GM21423 (cell line): ENCODE data around the gene ZMIZ1.

ENCODE experiments used
- ATAC-seq: cut with Tn5 transposase; IDR thresholded peaks from one replicate; pipeline ENCODE4 v1.9.1; 2021; ENCODE audit warnings: mild to moderate bottlenecking, moderate library complexity; ENCODE audit not compliant: unreplicated experiment

Gene ZMIZ1

GRCh38 chr10:79344502-79345195 lies 275.9 kb downstream of the ZMIZ1 start:
- ATAC-seq: no peak

- ATAC-seq: no peak
Measured at GRCh38 chr10:79345241-79346011, 276.7 kb downstream of the ZMIZ1 start.

- no peak for ATAC-seq
Measured at GRCh38 chr10:79346012-79346340, 277.2 kb downstream of the ZMIZ1 start.

- ATAC-seq: no peak
Measured at GRCh38 chr10:79346388-79347225, 277.8 kb downstream of the ZMIZ1 start.

GRCh38 chr10:79347226-79347893 lies 278.6 kb downstream of the ZMIZ1 start, which contains the start of gene PPIF:
Gene PPIF, plus strand, starts transcription at chr10:79347469. Its CDS starts 80 bp downstream, at chr10:79347549.
- ATAC-seq: peak; percentile 81

- ATAC-seq: peak; percentile 62
Measured at GRCh38 chr10:79347894-79348639, 279.3 kb downstream of the ZMIZ1 start.

GRCh38 chr10:79348640-79348988 lies 279.8 kb downstream of the ZMIZ1 start:
- ATAC-seq: no peak

GRCh38 chr10:79349072-79349491 lies 280.3 kb downstream of the ZMIZ1 start:
- no peak for ATAC-seq

GRCh38 chr10:79349766-79350406 lies 281.1 kb downstream of the ZMIZ1 start:
- ATAC-seq: no peak

GRCh38 chr10:79350407-79351154 lies 281.8 kb downstream of the ZMIZ1 start:
- ATAC-seq: no peak

GRCh38 chr10:79351332-79351731 lies 282.6 kb downstream of the ZMIZ1 start:
- no peak for ATAC-seq

GRCh38 chr10:79352035-79352877 lies 283.5 kb downstream of the ZMIZ1 start:
- no peak for ATAC-seq

GRCh38 chr10:79353000-79353406 lies 284.2 kb downstream of the ZMIZ1 start:
- ATAC-seq: no peak

GRCh38 chr10:79353726-79354125 lies 285.0 kb downstream of the ZMIZ1 start:
- no peak for ATAC-seq

GRCh38 chr10:79354141-79354540 lies 285.4 kb downstream of the ZMIZ1 start:
- ATAC-seq: peak; percentile 54

- ATAC-seq: no peak
Measured at GRCh38 chr10:79354615-79355014, 285.8 kb downstream of the ZMIZ1 start.

GRCh38 chr10:79355420-79356017 lies 286.8 kb downstream of the ZMIZ1 start:
- no peak for ATAC-seq

- no peak for ATAC-seq
Measured at GRCh38 chr10:79356104-79356503, 287.3 kb downstream of the ZMIZ1 start.
